Hepatocyte (in vitro differentiated cells): ENCODE measurements around the gene EEIG1. TPM values are rescaled to one million over a fixed set of nuclear protein-coding genes. Genes with fewer than 3 reads are reported as not detected.

Experiments used
- DNase-seq: peaks from one replicate; pipeline ENCODE4 v3.0.0-alpha.2; 2016; ENCODE audit warnings: low spot score
- H2AFZ ChIP-seq: fragments of 200-600 bp; sonication (generic); 2 replicates; pipeline ENCODE4 v1.6.0; 2016; ENCODE audit warnings: antibody characterized with exemption, mild to moderate bottlenecking
- H3K27ac ChIP-seq: fragments of 200-600 bp; sonication (generic); 2 replicates; pipeline ENCODE4 v1.5.1; 2016; ENCODE audit warnings: mild to moderate bottlenecking
- H3K27me3 ChIP-seq: fragments of 200-600 bp; sonication (generic); 2 replicates; pipeline ENCODE4 v1.6.1; 2016
- H3K36me3 ChIP-seq: fragments of 200-600 bp; sonication (generic); replicated peaks from 2 replicates; pipeline ENCODE4 v1.5.1; 2016; ENCODE audit warnings: low read depth; ENCODE audit not compliant: insufficient read depth
- H3K4me1 ChIP-seq: fragments of 200-600 bp; sonication (generic); 2 replicates; pipeline ENCODE4 v1.5.1; 2016; ENCODE audit warnings: mild to moderate bottlenecking, moderate library complexity; ENCODE audit not compliant: insufficient read depth
- H3K4me2 ChIP-seq: fragments of 200-600 bp; sonication (generic); 2 replicates; pipeline ENCODE4 v1.6.0; 2016
- H3K4me3 ChIP-seq: fragments of 200-600 bp; sonication (generic); 2 replicates; pipeline ENCODE4 v1.5.1; 2016; ENCODE audit warnings: mild to moderate bottlenecking
- H3K79me2 ChIP-seq: fragments of 200-600 bp; sonication (generic); 2 replicates; pipeline ENCODE4 v1.6.0; 2017; ENCODE audit warnings: mild to moderate bottlenecking
- H3K9me2 ChIP-seq: fragments of 200-600 bp; sonication (generic); replicated peaks from 2 replicates; pipeline ENCODE4 v1.6.0; 2017; ENCODE audit warnings: mild to moderate bottlenecking; ENCODE audit not compliant: insufficient read depth
- H3K9me3 ChIP-seq: fragments of 200-600 bp; sonication (generic); 2 replicates; pipeline ENCODE4 v1.5.1; 2016; ENCODE audit warnings: low read depth, mild to moderate bottlenecking
- H4K20me1 ChIP-seq: fragments of 200-600 bp; sonication (generic); 2 replicates; pipeline ENCODE4 v1.6.0; 2016; ENCODE audit warnings: mild to moderate bottlenecking; ENCODE audit not compliant: insufficient read depth, poor library complexity, severe bottlenecking
- CTCF ChIP-seq: fragments of 200-600 bp; sonication (generic); IDR thresholded peaks from 2 replicates; pipeline ENCODE4 v1.5.1; 2016; ENCODE audit warnings: antibody characterized with exemption, mild to moderate bottlenecking; ENCODE audit not compliant: poor library complexity
- EZH2 ChIP-seq: fragments of 200-600 bp; sonication (generic); IDR thresholded peaks from 2 replicates; pipeline ENCODE4 v1.6.1; 2016; ENCODE audit warnings: antibody characterized with exemption, mild to moderate bottlenecking, borderline replicate concordance
- EZH2phosphoT487 ChIP-seq: fragments of 200-600 bp; sonication (generic); IDR thresholded peaks from one replicate; pipeline ENCODE4 v1.6.1; 2018; ENCODE audit warnings: antibody characterized with exemption, mild to moderate bottlenecking, low read depth, moderate library complexity; ENCODE audit not compliant: unreplicated experiment, severe bottlenecking
- WGBS: methylation state at CpG from one replicate; pipeline ENCODE4 v1.1.6; 2016; ENCODE audit warnings: low lambda C conversion rate; ENCODE audit errors: missing lambda C conversion rate; 5-methylcytosine and 5-hydroxymethylcytosine counted together
- polyA plus RNA-seq: library from polyadenylated mRNA; unstranded; fragments of >200 nt; fragmentation: Nextera tagmentation; extraction: Ambion mirVana; gene quantifications from 2 replicates; pipeline ENCODE4 v1.2.1, GENCODE V29; 2016
- total RNA-seq: library from RNA; depleted of rRNA; stranded (reverse); fragments of >200 nt; gene quantifications from 2 replicates; pipeline ENCODE4 v1.2.3, GENCODE V29; 2014

The EEIG1 gene
- total and polyA plus RNA-seq, 2 experiments from 2014 or later, result 38.1 to 43.6 TPM

DNA sequence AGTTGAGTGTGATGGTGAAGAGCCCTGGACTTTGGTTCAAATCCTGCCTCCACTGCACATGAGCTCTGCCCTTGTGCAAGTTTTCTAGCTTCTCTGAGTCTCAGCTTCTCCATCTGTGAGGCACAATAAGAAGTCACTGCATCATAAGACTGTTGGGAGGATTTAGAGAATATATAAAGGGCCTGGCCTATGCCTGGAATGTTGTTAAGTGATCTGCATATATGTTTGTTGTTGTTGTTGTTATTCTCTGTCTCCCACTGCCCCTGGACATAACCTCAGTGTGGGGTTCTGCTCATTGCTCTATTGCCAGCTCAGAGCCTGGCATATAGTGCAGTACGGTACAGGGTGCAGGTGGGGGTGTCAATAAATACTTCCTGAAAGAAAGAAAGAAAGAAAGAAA, 40.3 kb upstream of the EEIG1 start:
- no peak overlapping the region for H3K27ac ChIP-seq
- no peak for TF ChIP-seq EZH2phosphoT487
- TF ChIP-seq CTCF, result no peak
- no peak for TF ChIP-seq EZH2
- WGBS, result 57% methylated on average over 1 of the region's 1 CpG

DNA sequence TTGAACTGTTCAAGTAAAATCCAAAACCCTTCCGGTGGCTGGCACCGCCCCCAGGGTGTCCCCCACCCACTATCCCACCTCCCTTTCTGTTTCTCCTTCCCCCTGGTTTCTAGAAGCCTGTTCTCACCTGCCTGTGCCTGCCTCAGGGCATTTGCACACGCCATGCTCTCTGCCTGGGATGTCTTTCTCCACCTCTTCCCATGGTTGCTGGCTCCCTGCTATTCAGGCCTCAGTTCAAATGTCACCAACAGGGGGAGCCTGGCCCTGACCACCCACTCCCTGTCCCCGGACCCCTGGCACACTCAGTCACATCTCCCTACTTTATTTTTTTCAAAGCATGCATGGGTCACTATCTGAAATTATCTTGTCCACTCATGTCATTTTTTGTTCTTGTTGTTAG, 39.9 kb upstream of the EEIG1 start:
- DNase-seq, result no peak
- Histone ChIP-seq H2AFZ (no peak overlapping the region), H3K27ac (no peak overlapping the region), H4K20me1 (no peaks in the 10 kb centered on the region), H3K27me3 (no peaks in the 10 kb centered on the region), H3K9me2 (no peaks in the 10 kb centered on the region), H3K4me3 (no peak overlapping the region), H3K4me1 (no peaks in the 10 kb centered on the region), H3K9me3 (no peaks in the 10 kb centered on the region), H3K79me2 (no peaks in the 10 kb centered on the region), H3K4me2 (no peak overlapping the region), H3K36me3 (no peaks in the 10 kb centered on the region)
- TF ChIP-seq EZH2phosphoT487, result no peak
- TF ChIP-seq EZH2, result no peak
- TF ChIP-seq CTCF, result no peak
- WGBS, result 80% methylated on average over 4 of the region's 4 CpGs

More for the DNA sequence above, 40.3 kb upstream of the EEIG1 start:
- Histone ChIP-seq H4K20me1 (no peaks in the 10 kb centered on the region), H3K9me2 (no peaks in the 10 kb centered on the region), H3K27me3 (no peaks in the 10 kb centered on the region), H3K36me3 (no peaks in the 10 kb centered on the region), H3K4me2 (no peak overlapping the region), H3K4me1 (no peaks in the 10 kb centered on the region), H3K9me3 (no peaks in the 10 kb centered on the region), H3K79me2 (no peaks in the 10 kb centered on the region), H2AFZ (no peak overlapping the region), H3K4me3 (no peak overlapping the region)
- no peak for DNase-seq

DNA sequence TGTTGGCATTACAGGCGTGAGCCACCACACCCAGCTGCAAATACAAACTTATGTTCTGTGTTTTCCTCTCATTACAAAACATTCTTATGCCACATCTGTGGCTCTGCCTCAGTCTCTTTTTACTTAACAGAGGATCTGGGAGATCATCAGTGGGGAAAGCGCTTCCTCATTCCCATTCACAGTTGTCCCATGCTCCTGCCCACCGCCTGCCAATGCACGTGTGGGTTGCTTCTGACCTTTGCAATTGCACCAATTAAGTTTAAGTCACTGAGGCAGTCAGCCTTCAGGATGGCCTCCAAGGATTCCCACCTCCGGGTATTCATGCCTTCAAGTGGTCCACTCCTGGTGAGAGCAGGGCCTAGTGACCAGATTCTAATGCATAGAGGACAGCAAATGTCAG, 34.9 kb upstream of the EEIG1 start:
- H3K9me3 ChIP-seq, result no peaks in the 10 kb centered on the region
- DNase-seq, result no peak
- no peak for TF ChIP-seq EZH2phosphoT487
- no peak for TF ChIP-seq EZH2
- TF ChIP-seq CTCF, result no peak
- H3K27ac ChIP-seq, result no peak overlapping the region
- H4K20me1 ChIP-seq, result no peaks in the 10 kb centered on the region
- H2AFZ ChIP-seq, result no peak overlapping the region
- no peaks in the 10 kb centered on the region for H3K36me3 ChIP-seq
- 92% methylated on average over 5 of the region's 5 CpGs for WGBS
- no peak overlapping the region for H3K4me3 ChIP-seq
- no peaks in the 10 kb centered on the region for H3K9me2 ChIP-seq
- no peaks in the 10 kb centered on the region for H3K27me3 ChIP-seq
- H3K4me1 ChIP-seq, result no peaks in the 10 kb centered on the region
- H3K4me2 ChIP-seq, result no peak overlapping the region
- no peaks in the 10 kb centered on the region for H3K79me2 ChIP-seq
